ENCODE data around the gene PSMD1.
"Not testable (repeated sequence)": the region's sequence is repeated elsewhere in the genome, so short reads cannot be mapped to it uniquely, and the experiment has no call there.

The PSMD1 gene

GRCh38 chr2:231190531-231191197 is 134.0 kb downstream of the PSMD1 start:
- peak; percentile 91 for DNase-seq (ENCODE audit: low spot score)
- peak overlapping the region; percentile 68 for H3K4me3 ChIP-seq
- H3K27ac ChIP-seq = peak overlapping the region; percentile 97
- no peak for TF ChIP-seq CTCF (IDR thresholded peaks at IDR 0.05)

- Histone ChIP-seq H3K4me3 (peak overlapping the region; percentile 19), H3K27ac (peak overlapping the region; percentile 97)
- peak; percentile 87 for DNase-seq (ENCODE audit: low spot score)
- TF ChIP-seq CTCF (IDR thresholded peaks at IDR 0.05) = peak; percentile 77
Observed at GRCh38 chr2:231191896-231192872, 135.5 kb downstream of the PSMD1 start.

GRCh38 chr2:231193216-231193615 is 136.5 kb downstream of the PSMD1 start:
- DNase-seq (ENCODE audit: low spot score) = peak; percentile 21
- no peak for TF ChIP-seq CTCF (IDR thresholded peaks at IDR 0.05)
- Histone ChIP-seq H3K4me3 (no peak overlapping the region), H3K27ac (no peak overlapping the region)

GRCh38 chr2:231196592-231196991 is 139.9 kb downstream of the PSMD1 start:
- TF ChIP-seq CTCF (IDR thresholded peaks at IDR 0.05) = no peak
- Histone ChIP-seq H3K4me3 (no peak overlapping the region), H3K27ac (no peak overlapping the region)
- DNase-seq (ENCODE audit: low spot score) = no peak

GRCh38 chr2:231197196-231197595 is 140.5 kb downstream of the PSMD1 start:
- not testable (repeated sequence) for H3K4me3 ChIP-seq; DNase-seq (ENCODE audit: low spot score); H3K27ac ChIP-seq

- TF ChIP-seq CTCF (IDR thresholded peaks at IDR 0.05) = no peak
- H3K4me3 ChIP-seq = peak overlapping the region; percentile 97
- H3K27ac ChIP-seq = peak overlapping the region; percentile 1 to 78
- no peak for DNase-seq (ENCODE audit: low spot score)
Observed at GRCh38 chr2:231197706-231198290, 141.1 kb downstream of the PSMD1 start.
